CD4-positive, alpha-beta T cell (primary cell): ENCODE measurements around the gene NOP10. TPM values are rescaled to one million over a fixed set of nuclear protein-coding genes. Genes with fewer than 3 reads are reported as not detected.

Experiments
- ATAC-seq: fragments of 200-7000 bp; cut with Tn5 transposase; one replicate; pipeline ENCODE4 v1.10.0; 2022; ENCODE audit warnings: mild to moderate bottlenecking; ENCODE audit not compliant: poor library complexity
- CTCF ChIA-PET: fragments of 350-600 bp; sonication (Branson Sonifier 250); formaldehyde crosslinking; loops from one replicate; lab custom pipeline; 2021; ENCODE audit warnings: antibody characterized with exemption, inconsistent platforms; lab: Charles Lee
- POLR2A ChIA-PET: fragments of 350-600 bp; sonication (Branson Sonifier 250); formaldehyde crosslinking; loops from one replicate; lab custom pipeline; 2021; ENCODE audit warnings: antibody characterized with exemption, inconsistent platforms; lab: Charles Lee
- DNase-seq, 14 experiments: peaks; one replicate each; pipeline ENCODE4 v3.0.0-alpha.2; 2013 to 2020; ENCODE audit warnings: mixed read lengths in 2 of 14
- H3K27ac ChIP-seq, 2 donors: one replicate each; pipeline versions ENCODE4 v1.5.1 to v1.7.0; 2013; ENCODE audit warnings: low read length in 2 of 2, low read depth in 1 of 2, mild to moderate bottlenecking in 1 of 2
- H3K27me3 ChIP-seq, 2 experiments: 1 replicate in 1 of 2; 2 replicates in 1 of 2; pipeline versions ENCODE4 v1.6.1 to v1.7.0; 2013; ENCODE audit warnings: low read length in 2 of 2, control low read depth in 1 of 2, mild to moderate bottlenecking in 1 of 2, moderate library complexity in 1 of 2; ENCODE audit not compliant: insufficient read depth in 2 of 2, control insufficient read depth in 1 of 2
- H3K36me3 ChIP-seq: one replicate; pipeline ENCODE4 v1.6.1; 2013; ENCODE audit warnings: low read length, control low read depth; ENCODE audit not compliant: insufficient read depth
- H3K4me1 ChIP-seq: one replicate; pipeline ENCODE4 v1.6.1; 2013; ENCODE audit warnings: low read length, control low read depth; ENCODE audit not compliant: insufficient read depth
- H3K4me3 ChIP-seq: one replicate; pipeline ENCODE4 v1.5.1; 2013; ENCODE audit warnings: mild to moderate bottlenecking, low read length, moderate library complexity
- H3K9me3 ChIP-seq, 2 experiments: 1 replicate in 1 of 2; 2 replicates in 1 of 2; pipeline versions ENCODE4 v1.6.1 to v1.7.0; 2013; ENCODE audit warnings: low read length in 2 of 2, mild to moderate bottlenecking in 2 of 2, control low read depth in 1 of 2, moderate library complexity in 1 of 2; ENCODE audit not compliant: control insufficient read depth in 1 of 2, insufficient read depth in 1 of 2
- H3K27ac Mint-ChIP-seq: one replicate; pipeline ENCODE4 v1.8.0; 2020; ENCODE audit warnings: mixed read lengths
- H3K27me3 Mint-ChIP-seq: one replicate; pipeline ENCODE4 v1.8.0; 2021; ENCODE audit warnings: mixed read lengths
- H3K36me3 Mint-ChIP-seq: one replicate; pipeline ENCODE4 v1.8.0; 2021; ENCODE audit warnings: low read depth, mixed read lengths
- H3K4me1 Mint-ChIP-seq: one replicate; pipeline ENCODE4 v1.8.0; 2021; ENCODE audit warnings: low read depth, mixed read lengths
- H3K4me3 Mint-ChIP-seq: one replicate; pipeline ENCODE4 v1.8.0; 2020; ENCODE audit warnings: mild to moderate bottlenecking, mixed read lengths
- H3K9me3 Mint-ChIP-seq: one replicate; pipeline ENCODE4 v1.8.0; 2020; ENCODE audit warnings: mixed read lengths
- intact Hi-C, 2 experiments: fragments of 100-400 bp; cut with DNase I in 1 of 2; cut with micrococcal nuclease in 1 of 2; formaldehyde crosslinking; loops; one replicate each; pipeline versions ENCODE4 v1.15.1 to v1.9.0; 2023 to 2025; cut with DNase I, micrococcal nuclease
- total RNA-seq, 174 experiments: library from RNA in 2 of 174; stranded (reverse) in 2 of 174; gene quantifications; one replicate each; pipeline ENCODE4 v1.2.3 and lab custom pipeline; 2021 to 2026
- TF ChIP-seq, protein P1 (sequence below): fragments of 200-600 bp; IDR thresholded peaks from one replicate; pipeline ENCODE4 v1.8.0; 2022; ENCODE audit warnings: antibody characterized with exemption, mild to moderate bottlenecking

The NOP10 gene
- total RNA-seq, 2 experiments from 2014 or later, result 44.4 to 44.8 TPM

DNA sequence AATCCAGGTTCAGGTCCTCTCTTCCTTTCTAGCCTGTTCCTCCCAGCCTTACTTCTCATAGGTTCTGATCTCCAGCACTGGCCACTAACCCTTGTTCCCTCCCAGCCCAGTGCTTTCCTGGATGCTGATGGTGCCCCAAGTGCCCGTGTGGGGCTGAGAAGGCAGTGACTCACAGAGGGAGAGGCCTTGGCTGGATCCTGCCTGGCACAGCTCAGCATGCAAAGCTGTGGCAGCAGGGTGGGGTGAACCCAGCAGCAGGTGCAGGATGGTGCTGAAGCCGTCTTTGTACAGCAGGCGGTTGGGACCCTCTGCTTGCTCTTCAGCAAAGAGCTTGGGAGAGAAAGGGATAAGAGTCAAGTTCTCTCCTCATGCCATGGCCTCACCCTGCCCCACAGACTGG lies 16.5 kb upstream of the NOP10 start:
- Histone ChIP-seq H3K36me3 (peaks cover 84% of the 10 kb centered on the region), H3K4me3 (no peak overlapping the region), H3K27me3 (no peaks in the 10 kb centered on the region), H3K9me3 (no peaks in the 10 kb centered on the region), H3K27ac (no peak overlapping the region), H3K4me1 (peaks cover 5% of the 10 kb centered on the region)
- POLR2A ChIA-PET, result no interaction called here
- Mint-ChIP-seq H3K4me3 (no peak overlapping the region), H3K9me3 (no peaks in the 10 kb centered on the region), H3K27ac (no peak overlapping the region), H3K36me3 (peaks cover 88% of the 10 kb centered on the region), H3K4me1 (peaks cover 11% of the 10 kb centered on the region), H3K27me3 (no peaks in the 10 kb centered on the region)
- TF ChIP-seq, protein P1, sequence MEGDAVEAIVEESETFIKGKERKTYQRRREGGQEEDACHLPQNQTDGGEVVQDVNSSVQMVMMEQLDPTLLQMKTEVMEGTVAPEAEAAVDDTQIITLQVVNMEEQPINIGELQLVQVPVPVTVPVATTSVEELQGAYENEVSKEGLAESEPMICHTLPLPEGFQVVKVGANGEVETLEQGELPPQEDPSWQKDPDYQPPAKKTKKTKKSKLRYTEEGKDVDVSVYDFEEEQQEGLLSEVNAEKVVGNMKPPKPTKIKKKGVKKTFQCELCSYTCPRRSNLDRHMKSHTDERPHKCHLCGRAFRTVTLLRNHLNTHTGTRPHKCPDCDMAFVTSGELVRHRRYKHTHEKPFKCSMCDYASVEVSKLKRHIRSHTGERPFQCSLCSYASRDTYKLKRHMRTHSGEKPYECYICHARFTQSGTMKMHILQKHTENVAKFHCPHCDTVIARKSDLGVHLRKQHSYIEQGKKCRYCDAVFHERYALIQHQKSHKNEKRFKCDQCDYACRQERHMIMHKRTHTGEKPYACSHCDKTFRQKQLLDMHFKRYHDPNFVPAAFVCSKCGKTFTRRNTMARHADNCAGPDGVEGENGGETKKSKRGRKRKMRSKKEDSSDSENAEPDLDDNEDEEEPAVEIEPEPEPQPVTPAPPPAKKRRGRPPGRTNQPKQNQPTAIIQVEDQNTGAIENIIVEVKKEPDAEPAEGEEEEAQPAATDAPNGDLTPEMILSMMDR, result no peak
- ATAC-seq, result no peak
- CTCF ChIA-PET, result no interaction called here
- intact Hi-C loops, result no loop called here
- DNase-seq, result no peak

DNA sequence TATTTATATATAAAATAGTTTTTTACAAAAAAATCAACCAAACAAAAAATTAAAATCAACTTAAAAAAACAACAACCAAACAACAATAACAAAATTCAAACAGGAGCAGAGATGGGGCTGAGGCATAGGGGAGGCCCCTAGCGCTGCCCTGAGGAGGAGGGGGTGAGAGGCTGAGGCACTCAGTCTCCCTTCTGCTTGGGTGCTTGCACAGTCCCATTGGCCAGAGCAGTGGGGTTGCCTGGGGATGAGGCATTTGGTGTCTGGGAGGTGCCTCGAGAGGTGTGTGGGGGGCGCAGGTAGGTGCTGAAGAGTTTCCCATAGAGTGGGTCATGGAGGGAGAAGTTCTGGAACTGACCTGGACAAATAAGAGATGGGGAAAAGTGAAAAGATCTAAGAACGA lies 16.0 kb upstream of the NOP10 start:
- no peak overlapping the region for H3K27ac Mint-ChIP-seq
- intact Hi-C loops, result no loop called here

DNA sequence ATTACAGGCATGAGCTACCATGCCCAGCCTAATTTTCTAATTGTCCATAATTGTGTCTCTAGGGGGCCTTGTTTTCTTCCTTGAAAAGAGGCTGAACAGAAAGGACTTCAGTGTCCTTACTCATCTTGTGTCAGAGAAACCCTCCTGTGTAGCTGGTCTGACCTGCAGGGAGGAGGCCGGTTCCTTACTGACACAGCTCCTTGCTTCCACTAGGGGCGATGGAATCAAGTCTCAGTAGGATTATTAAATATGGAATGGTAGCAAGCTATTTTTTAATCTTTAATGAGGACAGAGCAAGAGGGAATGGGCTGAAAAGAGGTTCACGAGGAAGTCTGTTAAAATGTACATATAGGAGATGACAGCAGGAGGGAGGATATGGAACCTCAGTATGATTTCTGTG lies 15.4 kb upstream of the NOP10 start:
- Mint-ChIP-seq H3K4me3 (no peak overlapping the region), H3K36me3 (peaks cover 84% of the 10 kb centered on the region), H3K27ac (no peak overlapping the region), H3K4me1 (peaks cover 11% of the 10 kb centered on the region), H3K9me3 (no peaks in the 10 kb centered on the region), H3K27me3 (no peaks in the 10 kb centered on the region)
- TF ChIP-seq, protein P1, result no peak
- H3K4me3 ChIP-seq, result no peak overlapping the region
- H3K27me3 ChIP-seq, result no peaks in the 10 kb centered on the region
- no peaks in the 10 kb centered on the region for H3K9me3 ChIP-seq
- no peak for ATAC-seq
- intact Hi-C loops, result no loop called here
- H3K27ac ChIP-seq, result no peak overlapping the region
- no peaks in the 10 kb centered on the region for H3K4me1 ChIP-seq
- POLR2A ChIA-PET, result interaction anchor here (1.6 kb wide), 1 partner anchor 21 kb away, joined by 8 read pairs; the partner anchor contains the start of gene SLC12A6
- CTCF ChIA-PET, result interaction anchor here (0.6 to 1.7 kb wide), 3 partner anchors 9 to 130 kb away, joined by 3 to 12 read pairs (median 4); partner anchors contain the start of gene LPCAT4
- peaks cover 76% of the 10 kb centered on the region for H3K36me3 ChIP-seq
- DNase-seq, result no peak

More for the DNA sequence above, 16.0 kb upstream of the NOP10 start:
- ChIA-PET CTCF (interaction anchor here (1.7 kb wide), 1 partner anchor 9 kb away, joined by 12 read pairs; the partner anchor contains the start of gene LPCAT4), POLR2A (interaction anchor here (1.6 kb wide), 1 partner anchor 22 kb away, joined by 8 read pairs; the partner anchor contains the start of gene SLC12A6)
- Histone ChIP-seq H3K27ac (no peak overlapping the region), H3K36me3 (peaks cover 81% of the 10 kb centered on the region), H3K9me3 (no peaks in the 10 kb centered on the region), H3K27me3 (no peaks in the 10 kb centered on the region), H3K4me1 (peaks cover under 1% of the 10 kb centered on the region), H3K4me3 (no peak overlapping the region)
- H3K4me1 Mint-ChIP-seq, result peaks cover 11% of the 10 kb centered on the region
- DNase-seq (no peak), ATAC-seq (no peak)
- TF ChIP-seq, protein P1, result no peak
- no peak overlapping the region for H3K4me3 Mint-ChIP-seq
- H3K9me3 Mint-ChIP-seq, result no peaks in the 10 kb centered on the region
- H3K27me3 Mint-ChIP-seq, result no peaks in the 10 kb centered on the region
- H3K36me3 Mint-ChIP-seq, result peaks cover 90% of the 10 kb centered on the region
